G401 (cell line): ENCODE data around the gene PRSS8. TPM values are rescaled to one million over a fixed set of nuclear protein-coding genes. Genes with fewer than 3 reads are reported as not detected.
A peak's percentile ranks its signal among the peaks of the same experiment; 100 is the strongest.

Experiments
- DNase-seq: peaks from one replicate; pipeline ENCODE4 v3.0.0-alpha.2; 2015; ENCODE audit warnings: low spot score
- in situ Hi-C: cut with HindIII; loops from 2 replicates; pipeline ENCODE4 v1.10.0; 2016; ENCODE audit warnings: low sequenced_read_pairs, mixed read lengths
- total RNA-seq: library from RNA; depleted of rRNA; stranded (reverse); fragments of >200 nt; shearing (Covaris generic); gene quantifications from 2 replicates; pipeline ENCODE4 v1.2.3, GENCODE V29; 2014

The PRSS8 gene
- total RNA-seq, 1 experiment from 2014 or later = not detected

DNA sequence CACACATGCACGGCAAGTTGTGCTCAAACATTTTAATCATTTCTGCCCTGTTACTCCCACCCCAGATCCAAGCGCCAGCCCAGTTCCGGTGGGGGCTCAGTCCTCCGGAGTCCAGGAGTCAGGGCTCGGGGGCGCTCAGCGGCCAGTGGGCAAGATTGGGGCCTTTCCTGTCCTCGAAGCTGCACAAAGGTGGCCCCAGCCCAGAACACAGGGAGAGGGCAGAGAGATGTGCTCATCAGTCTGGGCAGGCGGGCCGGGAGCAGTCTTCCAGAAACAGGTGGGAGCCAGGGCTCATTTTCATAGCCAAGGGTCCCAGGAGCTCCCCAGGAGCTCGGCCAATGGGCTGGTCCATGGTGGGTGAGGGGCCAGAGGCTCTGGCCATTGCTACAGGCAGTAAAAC lies 4.1 kb downstream of the PRSS8 start:
- DNase-seq = no peak
- in situ Hi-C loops = no loop called here

DNA sequence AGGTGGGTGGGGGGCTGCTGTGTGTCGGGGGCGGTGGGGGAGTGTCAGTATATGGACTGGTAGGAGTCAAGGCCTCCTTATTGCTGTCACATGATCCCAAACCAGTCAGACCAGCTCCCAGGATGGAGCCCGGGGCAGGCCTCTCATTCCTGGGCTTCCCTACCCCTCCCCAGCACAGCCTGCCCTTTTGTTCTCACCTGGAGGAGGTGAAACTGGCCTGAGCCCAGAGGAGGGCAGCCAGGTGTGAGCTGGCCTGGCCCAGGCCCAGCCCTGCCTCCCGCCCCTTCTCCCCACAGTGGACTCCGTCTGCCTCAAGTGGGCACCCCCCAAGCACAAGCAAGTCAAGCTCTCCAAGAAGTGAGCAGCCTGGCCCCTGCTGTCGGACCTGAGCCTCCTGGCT lies 4.6 kb downstream of the PRSS8 start:
- in situ Hi-C loops = no loop called here
- no peak for DNase-seq

- no peak for DNase-seq
- in situ Hi-C loops = no loop called here
Measured at GRCh38 chr16:31130336-31130891, 5.1 kb downstream of the PRSS8 start.

DNA sequence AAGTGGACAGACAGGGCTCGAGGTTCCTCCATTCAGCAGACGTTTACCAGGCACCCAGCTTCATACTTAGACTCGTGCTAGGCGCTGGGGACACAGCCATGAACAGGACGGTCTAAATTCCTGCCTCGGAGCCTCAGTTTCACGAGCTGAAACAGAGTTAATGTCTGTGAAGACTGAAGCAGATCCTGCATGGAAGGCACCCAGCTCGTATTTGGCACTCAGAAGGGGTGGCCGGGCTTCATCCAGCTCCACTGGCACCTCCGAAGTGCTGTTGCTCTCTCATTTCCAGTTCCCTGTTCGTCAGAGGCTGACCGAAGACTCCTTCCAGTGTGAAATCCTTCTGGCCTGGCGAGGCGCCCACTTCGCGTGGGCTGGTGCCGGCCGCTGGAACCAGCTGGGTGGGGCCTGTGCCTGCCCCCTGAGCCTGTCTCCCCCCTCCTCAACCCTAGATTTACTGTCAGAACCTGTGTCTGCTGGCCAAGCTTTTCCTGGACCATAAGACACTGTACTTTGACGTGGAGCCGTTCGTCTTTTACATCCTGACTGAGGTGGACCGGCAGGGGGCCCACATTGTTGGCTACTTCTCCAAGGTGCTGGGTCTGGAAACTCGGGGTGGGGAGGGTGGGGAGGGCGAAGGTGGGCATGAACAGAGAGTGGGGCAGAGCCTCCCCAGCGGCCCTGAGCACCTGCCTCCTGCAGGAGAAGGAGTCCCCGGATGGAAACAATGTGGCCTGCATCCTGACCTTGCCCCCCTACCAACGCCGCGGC lies 5.8 kb downstream of the PRSS8 start:
- peak; percentile 33 for DNase-seq
- in situ Hi-C loops = no loop called here

- DNase-seq = no peak
- in situ Hi-C loops = no loop called here
Measured at GRCh38 chr16:31128711-31129567, 6.6 kb downstream of the PRSS8 start.

DNA sequence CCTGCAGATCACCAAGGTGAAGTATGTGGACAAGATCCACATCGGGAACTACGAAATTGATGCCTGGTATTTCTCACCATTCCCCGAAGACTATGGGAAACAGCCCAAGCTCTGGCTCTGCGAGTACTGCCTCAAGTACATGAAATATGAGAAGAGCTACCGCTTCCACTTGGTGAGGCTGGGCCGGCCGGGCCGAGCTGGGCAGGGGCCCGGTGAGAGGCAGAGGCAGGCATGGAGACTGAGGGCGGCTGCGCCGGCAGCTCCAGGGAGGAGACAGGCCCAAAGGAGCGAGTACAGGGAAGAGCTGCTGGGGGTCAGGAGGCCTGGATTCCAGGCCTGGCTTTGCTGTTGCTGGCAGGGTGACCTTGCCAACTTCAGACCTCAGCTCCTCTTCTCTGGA lies 8.3 kb downstream of the PRSS8 start:
- in situ Hi-C loops = no loop called here
- no peak for DNase-seq

GRCh38 chr16:31125844-31126243 lies 9.7 kb downstream of the PRSS8 start:
- in situ Hi-C loops = no loop called here
- DNase-seq = no peak

DNA sequence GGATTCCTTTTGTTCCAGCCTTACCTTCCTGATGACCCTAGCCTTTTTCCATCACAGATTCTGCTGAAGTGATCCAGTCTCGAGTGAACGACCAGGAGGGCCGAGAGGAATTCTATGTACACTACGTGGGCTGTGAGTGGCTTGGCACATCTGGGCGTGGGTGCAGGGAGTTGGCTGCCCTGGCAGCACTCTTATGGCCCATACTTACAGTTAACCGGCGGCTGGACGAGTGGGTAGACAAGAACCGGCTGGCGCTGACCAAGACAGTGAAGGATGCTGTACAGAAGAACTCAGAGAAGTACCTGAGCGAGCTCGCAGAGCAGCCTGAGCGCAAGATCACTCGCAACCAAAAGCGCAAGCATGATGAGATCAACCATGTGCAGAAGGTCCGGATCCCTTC lies 15.4 kb downstream of the PRSS8 start:
- in situ Hi-C loops = no loop called here

DNA sequence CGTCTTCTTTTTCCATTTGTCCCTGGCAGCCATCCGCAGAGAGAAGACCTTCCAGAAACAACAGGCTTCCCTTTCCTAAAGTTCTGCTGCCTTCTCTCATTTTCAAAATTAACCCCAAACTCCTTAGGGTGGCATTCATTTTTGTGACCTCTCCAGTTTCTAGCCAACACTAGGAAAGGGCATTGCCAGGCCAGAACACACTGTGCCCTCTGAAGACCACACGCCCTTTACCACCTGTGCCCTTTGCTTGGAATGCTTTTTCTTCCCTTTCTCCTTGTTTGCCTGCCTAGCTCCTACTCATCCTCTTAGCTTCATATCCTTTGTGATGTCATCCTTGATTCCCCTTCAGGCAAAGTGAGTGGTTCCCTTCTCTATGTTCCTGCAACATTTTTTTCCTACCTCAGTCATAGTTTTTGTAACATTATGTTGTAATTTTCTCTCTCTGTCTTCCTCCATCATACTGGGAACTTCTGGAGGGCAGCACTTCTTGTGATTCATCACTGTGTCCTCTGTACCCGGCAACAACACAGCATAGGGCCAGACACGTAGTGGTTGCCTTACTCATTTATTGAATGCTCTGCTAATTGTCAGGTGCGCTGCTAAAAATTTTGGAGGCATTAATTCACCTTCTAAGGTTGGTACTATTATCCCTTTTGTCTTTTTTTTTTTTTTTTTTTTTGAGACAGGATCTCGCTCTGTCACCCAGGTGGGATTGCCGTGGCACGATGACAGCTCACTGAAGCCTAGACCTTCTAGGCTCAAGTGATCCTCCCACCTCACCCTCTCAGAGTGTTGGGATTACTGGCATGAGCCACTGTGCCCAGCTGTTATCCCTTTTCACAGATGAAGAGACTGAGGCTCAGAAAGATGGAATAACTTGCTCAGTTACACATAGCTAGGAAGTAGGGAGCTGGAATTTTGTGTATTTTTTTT lies 17.0 kb downstream of the PRSS8 start:
- no peak for DNase-seq
- in situ Hi-C loops = no loop called here

More for the DNA sequence above, 15.4 kb downstream of the PRSS8 start:
- no peak for DNase-seq

GRCh38 chr16:31117384-31118222 lies 17.9 kb downstream of the PRSS8 start, which contains the start of gene KAT8:
Gene KAT8 (plus strand): TSS chr16:31117664. CDS start chr16:31117682, 18 bp downstream.
- DNase-seq = peak; percentile 99
- in situ Hi-C loops = no loop called here

DNA sequence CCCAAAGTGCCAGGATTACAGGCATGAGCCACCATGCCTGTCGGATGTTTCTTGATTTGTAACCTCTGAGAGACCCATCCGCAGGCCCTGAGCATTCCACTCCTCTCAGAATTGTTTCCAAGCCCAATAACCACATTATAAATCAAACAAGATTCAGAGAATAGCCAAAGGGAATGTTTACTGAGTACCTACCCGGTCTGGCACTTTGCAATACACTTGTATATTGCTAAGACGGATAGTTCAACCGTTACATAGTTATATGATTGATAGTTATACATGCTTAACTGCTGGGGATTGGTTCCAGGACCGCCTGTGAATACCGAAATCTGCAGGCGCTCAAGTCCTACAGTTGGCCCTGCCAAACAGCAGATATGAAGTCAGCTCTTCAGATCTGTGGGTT lies 21.1 kb downstream of the PRSS8 start:
- no peak for DNase-seq
- in situ Hi-C loops = no loop called here

DNA sequence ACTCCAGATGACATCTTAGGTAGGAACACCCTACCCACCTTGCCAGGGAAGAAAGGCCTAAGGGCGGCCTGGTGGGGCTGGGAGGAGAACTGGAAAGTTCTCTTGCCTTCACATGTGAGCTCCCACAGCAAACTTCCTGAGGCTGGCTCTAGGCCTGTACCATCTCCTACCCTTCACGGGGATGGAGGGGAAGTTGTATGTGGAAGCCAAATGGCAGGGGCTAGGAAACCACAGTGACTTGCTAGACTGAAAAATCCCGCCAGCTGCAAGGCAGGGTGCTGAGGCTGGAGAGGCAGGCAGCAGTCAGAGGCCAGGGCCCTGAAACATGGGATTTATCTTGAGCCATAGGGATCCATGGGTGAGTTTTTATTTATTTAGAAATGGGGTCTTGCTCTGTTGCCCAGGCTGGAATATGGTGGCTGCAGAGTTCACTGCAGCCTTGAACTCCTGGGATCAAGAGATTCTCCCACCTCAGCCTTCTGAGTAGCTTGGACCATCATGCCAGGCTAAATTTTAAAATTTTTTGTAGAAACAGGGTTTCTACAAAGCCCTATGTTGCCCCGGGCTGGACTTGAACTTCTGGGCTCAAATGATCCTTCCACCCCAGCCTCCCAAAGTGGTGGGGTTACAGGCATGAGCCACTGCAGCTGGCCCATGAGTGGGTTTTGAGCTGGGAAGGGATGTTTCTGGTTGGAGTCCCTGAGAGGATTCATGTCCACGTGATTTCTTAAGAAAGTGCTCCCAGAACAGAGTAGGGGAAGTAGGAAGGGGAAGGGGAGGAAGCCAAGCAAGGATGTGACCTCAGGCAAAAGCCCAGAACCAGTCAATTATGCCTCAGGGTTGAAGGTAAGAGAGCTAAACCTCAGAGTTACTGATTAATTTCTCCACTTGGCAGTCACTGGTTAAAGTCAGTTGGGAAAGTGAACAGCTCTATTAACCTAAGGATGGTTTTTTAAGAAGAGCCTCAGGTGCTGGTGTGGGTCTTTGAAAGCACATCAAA lies 22.1 kb downstream of the PRSS8 start:
- DNase-seq = no peak
- in situ Hi-C loops = no loop called here

- DNase-seq = no peak
- in situ Hi-C loops = no loop called here
Measured at GRCh38 chr16:31112711-31113110, 22.8 kb downstream of the PRSS8 start.

DNA sequence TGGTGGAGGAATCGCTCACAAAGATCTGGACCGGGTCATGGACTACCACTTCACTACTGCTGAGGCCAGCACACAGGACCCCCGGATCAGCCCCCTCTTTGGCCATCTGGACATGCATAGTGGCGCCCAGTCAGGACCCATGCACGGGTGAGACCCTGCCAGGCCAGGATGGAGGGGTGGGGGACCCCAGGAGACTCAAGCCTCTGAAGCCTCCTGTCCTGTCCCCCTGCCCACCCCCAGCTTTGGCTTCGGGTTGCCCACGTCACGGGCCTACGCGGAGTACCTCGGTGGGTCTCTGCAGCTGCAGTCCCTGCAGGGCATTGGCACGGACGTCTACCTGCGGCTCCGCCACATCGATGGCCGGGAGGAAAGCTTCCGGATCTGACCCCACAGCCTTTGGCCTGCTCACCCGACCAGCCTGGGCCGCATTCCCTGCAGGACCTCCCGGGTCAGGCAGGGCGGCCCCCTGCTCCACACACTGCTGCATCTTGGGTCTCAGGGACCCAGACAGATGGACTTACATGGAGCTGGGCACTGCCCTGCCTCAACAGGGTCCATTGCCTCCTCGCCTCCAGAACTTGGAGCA lies 23.6 kb downstream of the PRSS8 start:
- DNase-seq = no peak
- in situ Hi-C loops = no loop called here

GRCh38 chr16:31110106-31111034 lies 25.2 kb downstream of the PRSS8 start:
- in situ Hi-C loops = no loop called here
- DNase-seq = no peak

- in situ Hi-C loops = no loop called here
- no peak for DNase-seq
Measured at GRCh38 chr16:31109622-31110021, 25.9 kb downstream of the PRSS8 start.
